ENCODE results near the gene ARL15. TPM values are rescaled to one million over a fixed set of nuclear protein-coding genes. Genes with fewer than 3 reads are reported as not detected.

The ARL15 gene
- total and polyA plus RNA-seq, 4 donors = 5.0 to 24.8 (median 13.3) TPM

DNA sequence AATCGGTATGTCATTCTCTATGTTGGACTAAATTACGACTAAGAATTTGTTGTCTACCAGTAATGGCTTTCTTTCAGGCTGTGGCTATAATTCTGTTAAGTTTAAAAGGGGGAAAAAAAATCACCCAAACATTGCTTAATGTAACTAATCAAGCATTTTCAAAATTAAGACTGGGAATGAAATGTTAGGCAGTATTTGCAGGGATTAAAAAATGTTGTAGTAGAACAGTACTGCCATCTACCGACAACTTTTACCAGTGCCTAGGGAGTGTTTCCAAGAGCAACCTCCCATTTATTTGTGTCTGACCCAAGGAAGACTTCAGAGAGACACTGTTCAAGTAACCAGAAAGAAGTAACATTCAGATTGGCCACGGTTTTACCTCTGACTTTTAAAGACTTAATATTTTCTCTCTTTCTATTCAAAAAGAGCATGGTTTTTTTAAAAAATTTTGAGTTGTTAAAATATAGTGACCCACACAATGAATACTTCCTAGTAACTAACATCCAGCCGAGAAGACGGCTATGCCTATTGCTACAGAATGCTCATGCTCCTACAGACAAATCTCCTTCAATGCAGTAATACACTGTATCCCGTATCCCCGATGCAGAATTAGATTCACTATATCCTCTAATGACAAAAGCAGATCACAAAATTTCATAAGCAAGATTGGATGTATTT lies 92.4 kb downstream of the ARL15 start:
- no peaks in the 10 kb centered on the region for H3K36me3 ChIP-seq (ENCODE audit: control insufficient read depth in 4 of 4, insufficient read depth in 3 of 4, low read depth in 1 of 4, low read length in 3 of 4)
- no peak overlapping the region for H3K9ac ChIP-seq (ENCODE audit: low read depth in 1 of 2, low read length in 2 of 2)
- no peak overlapping the region for H3K4me3 ChIP-seq (ENCODE audit: low read depth in 1 of 3, low read length in 3 of 3)
- H3K27me3 ChIP-seq (ENCODE audit: control insufficient read depth in 4 of 4, insufficient read depth in 4 of 4, low read length in 3 of 4) = no peaks in the 10 kb centered on the region
- WGBS = 61% methylated on average over 8 of the region's 8 CpGs
- no peaks in the 10 kb centered on the region for H3K9me3 ChIP-seq (ENCODE audit: control insufficient read depth in 4 of 4, low read length in 3 of 4)
- peaks cover 0 to 4% (median 0%) of the 10 kb centered on the region in 4 donors for H3K4me1 ChIP-seq (ENCODE audit: control insufficient read depth in 4 of 4, insufficient read depth in 4 of 4, low read length in 3 of 4)
- TF ChIP-seq, protein P1, sequence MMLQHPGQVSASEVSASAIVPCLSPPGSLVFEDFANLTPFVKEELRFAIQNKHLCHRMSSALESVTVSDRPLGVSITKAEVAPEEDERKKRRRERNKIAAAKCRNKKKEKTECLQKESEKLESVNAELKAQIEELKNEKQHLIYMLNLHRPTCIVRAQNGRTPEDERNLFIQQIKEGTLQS (IDR thresholded peaks at IDR 0.05) = no peak
- peak; percentile 93 to 94 for TF ChIP-seq RAD21 (IDR thresholded peaks at IDR 0.05)
- TF ChIP-seq, protein P2, sequence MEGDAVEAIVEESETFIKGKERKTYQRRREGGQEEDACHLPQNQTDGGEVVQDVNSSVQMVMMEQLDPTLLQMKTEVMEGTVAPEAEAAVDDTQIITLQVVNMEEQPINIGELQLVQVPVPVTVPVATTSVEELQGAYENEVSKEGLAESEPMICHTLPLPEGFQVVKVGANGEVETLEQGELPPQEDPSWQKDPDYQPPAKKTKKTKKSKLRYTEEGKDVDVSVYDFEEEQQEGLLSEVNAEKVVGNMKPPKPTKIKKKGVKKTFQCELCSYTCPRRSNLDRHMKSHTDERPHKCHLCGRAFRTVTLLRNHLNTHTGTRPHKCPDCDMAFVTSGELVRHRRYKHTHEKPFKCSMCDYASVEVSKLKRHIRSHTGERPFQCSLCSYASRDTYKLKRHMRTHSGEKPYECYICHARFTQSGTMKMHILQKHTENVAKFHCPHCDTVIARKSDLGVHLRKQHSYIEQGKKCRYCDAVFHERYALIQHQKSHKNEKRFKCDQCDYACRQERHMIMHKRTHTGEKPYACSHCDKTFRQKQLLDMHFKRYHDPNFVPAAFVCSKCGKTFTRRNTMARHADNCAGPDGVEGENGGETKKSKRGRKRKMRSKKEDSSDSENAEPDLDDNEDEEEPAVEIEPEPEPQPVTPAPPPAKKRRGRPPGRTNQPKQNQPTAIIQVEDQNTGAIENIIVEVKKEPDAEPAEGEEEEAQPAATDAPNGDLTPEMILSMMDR (IDR thresholded peaks at IDR 0.05; ENCODE audit: low read depth, low read length, missing input control) = peak; percentile 89
- DNase-seq (ENCODE audit: low spot score) = no peak
- no peak overlapping the region for H3K27ac ChIP-seq (ENCODE audit: low read depth in 1 of 2, low read length in 2 of 2)

DNA sequence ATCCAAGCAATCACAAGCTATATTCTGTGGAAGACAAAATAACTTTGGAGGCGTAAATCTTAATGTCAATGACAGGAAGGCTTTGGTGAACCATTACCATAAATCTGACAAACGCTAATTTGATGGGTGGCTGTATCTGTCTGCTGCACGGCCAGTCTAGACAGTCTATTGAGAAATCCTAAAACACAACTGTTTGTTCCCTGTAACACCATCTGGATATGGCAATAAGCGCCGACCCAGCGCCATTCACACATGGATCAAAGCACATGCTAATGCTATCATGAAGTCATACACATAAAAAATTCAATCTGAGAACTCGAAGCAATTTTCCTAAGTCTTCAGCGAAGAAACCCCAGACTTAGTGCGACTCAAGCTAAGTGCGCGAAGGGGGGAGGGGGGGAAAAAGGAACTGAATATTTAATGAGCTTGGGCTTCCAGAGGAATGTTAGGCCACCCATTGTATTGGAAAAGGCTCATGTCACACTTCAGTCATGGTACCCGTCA lies 95.1 kb downstream of the ARL15 start:
- DNase-seq (ENCODE audit: low spot score) = no peak
- H3K9ac ChIP-seq (ENCODE audit: low read depth in 1 of 2, low read length in 2 of 2) = no peak overlapping the region
- H3K4me3 ChIP-seq (ENCODE audit: low read depth in 1 of 3, low read length in 3 of 3) = no peak overlapping the region
- 92% methylated on average over 12 of the region's 12 CpGs for WGBS
- no peaks in the 10 kb centered on the region for H3K27me3 ChIP-seq (ENCODE audit: control insufficient read depth in 4 of 4, insufficient read depth in 4 of 4, low read length in 3 of 4)
- H3K9me3 ChIP-seq (ENCODE audit: control insufficient read depth in 4 of 4, low read length in 3 of 4) = no peaks in the 10 kb centered on the region
- TF ChIP-seq FOXA1 (IDR thresholded peaks at IDR 0.05) (no peak), RXRA (IDR thresholded peaks at IDR 0.05) (no peak), GABPA (IDR thresholded peaks at IDR 0.05 in 1 of 2, conservative IDR thresholded peaks at IDR 0.05 in 1 of 2) (no peak), JUND (IDR thresholded peaks at IDR 0.05) (no peak), HNF4A (conservative IDR thresholded peaks at IDR 0.05) (no peak), FOXA2 (IDR thresholded peaks at IDR 0.05) (no peak)
- TF ChIP-seq, protein P1 (IDR thresholded peaks at IDR 0.05) = no peak
- TF ChIP-seq, protein P3, sequence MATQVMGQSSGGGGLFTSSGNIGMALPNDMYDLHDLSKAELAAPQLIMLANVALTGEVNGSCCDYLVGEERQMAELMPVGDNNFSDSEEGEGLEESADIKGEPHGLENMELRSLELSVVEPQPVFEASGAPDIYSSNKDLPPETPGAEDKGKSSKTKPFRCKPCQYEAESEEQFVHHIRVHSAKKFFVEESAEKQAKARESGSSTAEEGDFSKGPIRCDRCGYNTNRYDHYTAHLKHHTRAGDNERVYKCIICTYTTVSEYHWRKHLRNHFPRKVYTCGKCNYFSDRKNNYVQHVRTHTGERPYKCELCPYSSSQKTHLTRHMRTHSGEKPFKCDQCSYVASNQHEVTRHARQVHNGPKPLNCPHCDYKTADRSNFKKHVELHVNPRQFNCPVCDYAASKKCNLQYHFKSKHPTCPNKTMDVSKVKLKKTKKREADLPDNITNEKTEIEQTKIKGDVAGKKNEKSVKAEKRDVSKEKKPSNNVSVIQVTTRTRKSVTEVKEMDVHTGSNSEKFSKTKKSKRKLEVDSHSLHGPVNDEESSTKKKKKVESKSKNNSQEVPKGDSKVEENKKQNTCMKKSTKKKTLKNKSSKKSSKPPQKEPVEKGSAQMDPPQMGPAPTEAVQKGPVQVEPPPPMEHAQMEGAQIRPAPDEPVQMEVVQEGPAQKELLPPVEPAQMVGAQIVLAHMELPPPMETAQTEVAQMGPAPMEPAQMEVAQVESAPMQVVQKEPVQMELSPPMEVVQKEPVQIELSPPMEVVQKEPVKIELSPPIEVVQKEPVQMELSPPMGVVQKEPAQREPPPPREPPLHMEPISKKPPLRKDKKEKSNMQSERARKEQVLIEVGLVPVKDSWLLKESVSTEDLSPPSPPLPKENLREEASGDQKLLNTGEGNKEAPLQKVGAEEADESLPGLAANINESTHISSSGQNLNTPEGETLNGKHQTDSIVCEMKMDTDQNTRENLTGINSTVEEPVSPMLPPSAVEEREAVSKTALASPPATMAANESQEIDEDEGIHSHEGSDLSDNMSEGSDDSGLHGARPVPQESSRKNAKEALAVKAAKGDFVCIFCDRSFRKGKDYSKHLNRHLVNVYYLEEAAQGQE (IDR thresholded peaks at IDR 0.05) = no peak
- H3K27ac ChIP-seq (ENCODE audit: low read depth in 1 of 2, low read length in 2 of 2) = no peak overlapping the region
- peaks cover 0 to 4% (median 0%) of the 10 kb centered on the region in 4 donors for H3K4me1 ChIP-seq (ENCODE audit: control insufficient read depth in 4 of 4, insufficient read depth in 4 of 4, low read length in 3 of 4)
- H3K36me3 ChIP-seq (ENCODE audit: control insufficient read depth in 4 of 4, insufficient read depth in 3 of 4, low read depth in 1 of 4, low read length in 3 of 4) = no peaks in the 10 kb centered on the region

DNA sequence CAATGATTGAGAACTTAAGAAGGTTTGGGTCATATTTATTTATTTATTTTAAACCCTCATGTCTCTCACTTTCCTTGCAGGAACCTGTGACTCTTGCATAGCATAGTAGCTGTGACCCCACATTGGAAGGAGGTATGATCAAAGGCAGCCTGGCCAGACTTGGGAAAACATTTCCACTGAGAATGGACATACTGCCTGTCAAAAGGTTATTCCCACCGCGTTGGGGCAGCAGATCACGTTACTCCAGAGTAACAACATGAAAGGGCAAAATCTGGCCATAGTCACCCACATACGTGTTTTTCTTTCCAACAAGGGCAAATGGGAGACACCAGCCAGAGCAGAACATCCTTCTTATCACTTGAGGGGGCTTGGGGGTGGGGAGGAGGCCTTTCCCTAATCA lies 95.7 kb downstream of the ARL15 start:
- Histone ChIP-seq H3K9me3 (ENCODE audit: control insufficient read depth in 4 of 4, low read length in 3 of 4) (no peaks in the 10 kb centered on the region), H3K27ac (ENCODE audit: low read depth in 1 of 2, low read length in 2 of 2) (no peak overlapping the region), H3K9ac (ENCODE audit: low read depth in 1 of 2, low read length in 2 of 2) (no peak overlapping the region), H3K4me1 (ENCODE audit: control insufficient read depth in 4 of 4, insufficient read depth in 4 of 4, low read length in 3 of 4) (peaks cover 0 to 4% (median 0%) of the 10 kb centered on the region in 4 donors), H3K27me3 (ENCODE audit: control insufficient read depth in 4 of 4, insufficient read depth in 4 of 4, low read length in 3 of 4) (no peaks in the 10 kb centered on the region), H3K36me3 (ENCODE audit: control insufficient read depth in 4 of 4, insufficient read depth in 3 of 4, low read depth in 1 of 4, low read length in 3 of 4) (no peaks in the 10 kb centered on the region), H3K4me3 (ENCODE audit: low read depth in 1 of 3, low read length in 3 of 3) (no peak overlapping the region)
- WGBS = 94% methylated on average over 4 of the region's 4 CpGs
- no peak for DNase-seq (ENCODE audit: low spot score)
- TF ChIP-seq, protein P3 (IDR thresholded peaks at IDR 0.05) = no peak
- TF ChIP-seq YY1 (IDR thresholded peaks at IDR 0.05) (no peak), HNF4A (conservative IDR thresholded peaks at IDR 0.05) (no peak), SP1 (IDR thresholded peaks at IDR 0.05) (no peak), RXRA (IDR thresholded peaks at IDR 0.05) (no peak)
- TF ChIP-seq, protein P4, sequence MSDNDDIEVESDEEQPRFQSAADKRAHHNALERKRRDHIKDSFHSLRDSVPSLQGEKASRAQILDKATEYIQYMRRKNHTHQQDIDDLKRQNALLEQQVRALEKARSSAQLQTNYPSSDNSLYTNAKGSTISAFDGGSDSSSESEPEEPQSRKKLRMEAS (IDR thresholded peaks at IDR 0.05) = no peak
- TF ChIP-seq, protein P5, sequence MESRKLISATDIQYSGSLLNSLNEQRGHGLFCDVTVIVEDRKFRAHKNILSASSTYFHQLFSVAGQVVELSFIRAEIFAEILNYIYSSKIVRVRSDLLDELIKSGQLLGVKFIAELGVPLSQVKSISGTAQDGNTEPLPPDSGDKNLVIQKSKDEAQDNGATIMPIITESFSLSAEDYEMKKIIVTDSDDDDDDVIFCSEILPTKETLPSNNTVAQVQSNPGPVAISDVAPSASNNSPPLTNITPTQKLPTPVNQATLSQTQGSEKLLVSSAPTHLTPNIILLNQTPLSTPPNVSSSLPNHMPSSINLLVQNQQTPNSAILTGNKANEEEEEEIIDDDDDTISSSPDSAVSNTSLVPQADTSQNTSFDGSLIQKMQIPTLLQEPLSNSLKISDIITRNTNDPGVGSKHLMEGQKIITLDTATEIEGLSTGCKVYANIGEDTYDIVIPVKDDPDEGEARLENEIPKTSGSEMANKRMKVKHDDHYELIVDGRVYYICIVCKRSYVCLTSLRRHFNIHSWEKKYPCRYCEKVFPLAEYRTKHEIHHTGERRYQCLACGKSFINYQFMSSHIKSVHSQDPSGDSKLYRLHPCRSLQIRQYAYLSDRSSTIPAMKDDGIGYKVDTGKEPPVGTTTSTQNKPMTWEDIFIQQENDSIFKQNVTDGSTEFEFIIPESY (IDR thresholded peaks at IDR 0.05) = no peak

Measured in liver (tissue), 9 donors.